Tibial nerve (tissue), 4 donors: ENCODE measurements around the gene ABCC8.

ENCODE experiments used
- CTCF ChIP-seq, 5 experiments: fragments of 200-600 bp in 3 of 5; fragments of 450-650 bp in 2 of 5; sonication (generic) in 3 of 5; IDR thresholded peaks; one replicate each; pipeline ENCODE4 v1.5.1; 2016 to 2019; ENCODE audit warnings: antibody characterized with exemption in 5 of 5, mild to moderate bottlenecking in 3 of 5, moderate library complexity in 2 of 5
- EP300 ChIP-seq, 2 donors: sonication (generic); formaldehyde crosslinking; IDR thresholded peaks; one replicate each; pipeline ENCODE4 v1.6.1; 2017; ENCODE audit warnings: antibody characterized with exemption in 2 of 2, mild to moderate bottlenecking in 1 of 2
- POLR2A ChIP-seq, 2 donors: fragments of 450-650 bp; IDR thresholded peaks; one replicate each; pipeline ENCODE4 v1.6.1; 2017; ENCODE audit warnings: antibody characterized with exemption in 2 of 2, mild to moderate bottlenecking in 2 of 2, moderate library complexity in 2 of 2

GRCh38 chr11:17415523-17416104 lies 61.0 kb downstream of the ABCC8 start:
- TF ChIP-seq EP300 (IDR thresholded peaks at IDR 0.05) (no peak), CTCF (IDR thresholded peaks at IDR 0.05) (no peak), POLR2A (IDR thresholded peaks at IDR 0.05) (no peak)
